Measurements from ENCODE around the gene NUDT17. TPM values are rescaled to one million over a fixed set of nuclear protein-coding genes. Genes with fewer than 3 reads are reported as not detected.

The NUDT17 gene
- total and polyA plus RNA-seq, 9 of the 15 experiments (the other 6 are each of a cell fraction or from before 2014, with no cell fraction given): 2.1 to 10.0 (median 6.1) TPM

- intact Hi-C loops (cut with micrococcal nuclease): no loop called here
- TF ChIP-seq MYBL2 (IDR thresholded peaks at IDR 0.05; ENCODE audit: low read depth) (no peak), MYBL2 (CRISPR knock-in tag; IDR thresholded peaks at IDR 0.05; ENCODE audit: borderline replicate concordance) (no peak), ZBTB33 (CRISPR knock-in tag; IDR thresholded peaks at IDR 0.05) (peak; percentile 93), DPF2 (IDR thresholded peaks at IDR 0.05) (peak; percentile 29; the same call in 1 of the 2 replicates), ZNF384 (IDR thresholded peaks at IDR 0.05; ENCODE audit: low read depth, low read length) (0 out of 2 replicates have a peak, but pooled peaks have one; percentile 32), TRIM28 (IDR thresholded peaks at IDR 0.05) (peak; percentile 25; the same call in 1 of the 2 replicates), HNRNPL (IDR thresholded peaks at IDR 0.05; ENCODE audit: low read depth, low read length) (no peak)
- TF ChIP-seq, protein P1, sequence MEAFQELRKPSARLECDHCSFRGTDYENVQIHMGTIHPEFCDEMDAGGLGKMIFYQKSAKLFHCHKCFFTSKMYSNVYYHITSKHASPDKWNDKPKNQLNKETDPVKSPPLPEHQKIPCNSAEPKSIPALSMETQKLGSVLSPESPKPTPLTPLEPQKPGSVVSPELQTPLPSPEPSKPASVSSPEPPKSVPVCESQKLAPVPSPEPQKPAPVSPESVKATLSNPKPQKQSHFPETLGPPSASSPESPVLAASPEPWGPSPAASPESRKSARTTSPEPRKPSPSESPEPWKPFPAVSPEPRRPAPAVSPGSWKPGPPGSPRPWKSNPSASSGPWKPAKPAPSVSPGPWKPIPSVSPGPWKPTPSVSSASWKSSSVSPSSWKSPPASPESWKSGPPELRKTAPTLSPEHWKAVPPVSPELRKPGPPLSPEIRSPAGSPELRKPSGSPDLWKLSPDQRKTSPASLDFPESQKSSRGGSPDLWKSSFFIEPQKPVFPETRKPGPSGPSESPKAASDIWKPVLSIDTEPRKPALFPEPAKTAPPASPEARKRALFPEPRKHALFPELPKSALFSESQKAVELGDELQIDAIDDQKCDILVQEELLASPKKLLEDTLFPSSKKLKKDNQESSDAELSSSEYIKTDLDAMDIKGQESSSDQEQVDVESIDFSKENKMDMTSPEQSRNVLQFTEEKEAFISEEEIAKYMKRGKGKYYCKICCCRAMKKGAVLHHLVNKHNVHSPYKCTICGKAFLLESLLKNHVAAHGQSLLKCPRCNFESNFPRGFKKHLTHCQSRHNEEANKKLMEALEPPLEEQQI (IDR thresholded peaks at IDR 0.05): no peak
- Histone ChIP-seq H3K79me2 (ENCODE audit: control insufficient read depth, insufficient read depth, low read length) (no peaks in the 10 kb centered on the region), H3K27me3 (ENCODE audit: control insufficient read depth in 2 of 2, insufficient read depth in 2 of 2, low read length in 2 of 2) (peaks cover 7 to 10% of the 10 kb centered on the region in 2 experiments; a peak in 4 of 5 replicates), H3K4me2 (ENCODE audit: insufficient read depth, low read length) (peak overlapping the region; percentile 72), H2AFZ (ENCODE audit: low read depth, low read length) (peak overlapping the region; percentile 90), H3K9ac (ENCODE audit: insufficient read depth in 1 of 2, low read depth in 2 of 2, low read length in 2 of 2) (peak overlapping the region in 1 of 2 experiments; percentile 68; a peak in 1 of 4 replicates), H3K36me3 (ENCODE audit: control insufficient read depth, insufficient read depth, low read length) (no peaks in the 10 kb centered on the region), H3K27ac (ENCODE audit: extremely low read depth, low read depth, low read length) (no peak overlapping the region), H3K9me3 (replicated peaks; ENCODE audit: control insufficient read depth, insufficient read depth, low read depth, low read length) (no peaks in the 10 kb centered on the region), H3K9me1 (ENCODE audit: control insufficient read depth, insufficient read depth, low read length) (no peaks in the 10 kb centered on the region), H3K4me3 (peak overlapping the region; percentile 56), H3K4me1 (replicated peaks in 1 of 2; ENCODE audit: control insufficient read depth in 2 of 2, insufficient read depth in 2 of 2, low read length in 2 of 2) (peaks cover 9 to 14% of the 10 kb centered on the region in 2 experiments; a peak in 4 of 5 replicates), H4K20me1 (replicated peaks; ENCODE audit: control insufficient read depth, insufficient read depth, low read length) (no peaks in the 10 kb centered on the region)
- in situ Hi-C loops (cut with MboI): no loop called here
- ChIA-PET POLR2A (interaction anchor here (1.1 to 1.2 kb wide), 3 partner anchors 41 to 102 kb away, joined by 3 to 4 read pairs (median 3); partner anchors contain the start of gene RBM8A), CTCF (ENCODE audit: low intra/inter-chr PET ratio) (no interaction called here)
- DNase-seq (ENCODE audit: extremely low read depth in 1 of 4, low spot score in 3 of 4) (peak in 1 of 4 experiments; percentile 34), ATAC-seq (peak; percentile 54), FAIRE-seq (peak; percentile 68)
- no TSS peak for BruUV-seq (replicated peaks)
- WGBS (ENCODE audit: insufficient coverage, low coverage, missing lambda C conversion rate): 38% methylated on average over 11 of the region's 11 CpGs
Observed at GRCh38 chr1:145886390-145886789, 41.0 kb downstream of the NUDT17 start.
